ENCODE measurements around the gene ATP5MC2. TPM values are rescaled to one million over a fixed set of nuclear protein-coding genes. Genes with fewer than 3 reads are reported as not detected.
"Not testable (repeated sequence)": the region's sequence is repeated elsewhere in the genome, so short reads cannot be mapped to it uniquely, and the experiment has no call there.

ATP5MC2 gene
- polyA plus RNA-seq, 2 of the 4 experiments (the other 2 are of a cell fraction) = 402 to 540 TPM

DNA sequence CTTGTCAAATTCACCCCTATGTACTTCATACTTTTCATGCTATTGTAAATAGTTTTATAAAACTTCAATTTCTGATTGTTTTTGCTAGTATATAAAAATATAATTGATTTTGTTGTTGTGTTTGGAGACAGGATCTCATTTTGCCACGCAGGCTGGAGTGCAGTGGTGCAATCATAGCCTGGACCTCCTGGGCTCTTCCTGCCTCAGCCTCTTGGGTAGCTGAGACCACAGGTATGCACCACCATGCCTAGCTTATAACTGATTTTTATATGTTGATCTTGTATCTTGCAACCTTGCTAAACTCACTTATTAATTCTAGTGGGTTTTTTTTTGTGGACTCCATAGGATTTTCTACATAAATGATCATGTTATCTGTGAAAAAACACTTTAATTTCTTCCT is 23.5 kb downstream of the ATP5MC2 start:
- Histone ChIP-seq H3K4me2 (no peak overlapping the region), H3K4me3 (no peak overlapping the region), H3K9me3 (no peaks in the 10 kb centered on the region), H3K27ac (no peak overlapping the region), H3K4me1 (peaks cover 3% of the 10 kb centered on the region; the same call in 1 of the 3 replicates)
- ATAC-seq (no peak; a peak in 1 of 6 replicates), FAIRE-seq (no peak), DNase-seq (ENCODE audit: low read depth in 1 of 2, low spot score in 1 of 2) (no peak)
- ChIA-PET POLR2A (no interaction called here), CTCF (interaction anchor here (2.9 kb wide), 1 partner anchor 24 kb away, joined by 15 read pairs; the partner anchor contains the start of gene ATP5MC2)
- no peak for TF ChIP-seq CEBPB (IDR thresholded peaks at IDR 0.05)
- no peak for TF ChIP-seq TP53 (CRISPR knock-in tag; IDR thresholded peaks at IDR 0.05)
- no peak for TF ChIP-seq GATA3 (IDR thresholded peaks at IDR 0.05; ENCODE audit: borderline replicate concordance)
- no peak for TF ChIP-seq E2F6 (IDR thresholded peaks at IDR 0.05; ENCODE audit: borderline replicate concordance, low read depth)
- no peak for TF ChIP-seq NFE2L2 (conservative IDR thresholded peaks at IDR 0.05; ENCODE audit: low read length)
- no peak for TF ChIP-seq RNF2 (IDR thresholded peaks at IDR 0.05; ENCODE audit: borderline replicate concordance, low read depth)
- no peak for TF ChIP-seq HES2 (IDR thresholded peaks at IDR 0.05)
- TF ChIP-seq, protein P1, sequence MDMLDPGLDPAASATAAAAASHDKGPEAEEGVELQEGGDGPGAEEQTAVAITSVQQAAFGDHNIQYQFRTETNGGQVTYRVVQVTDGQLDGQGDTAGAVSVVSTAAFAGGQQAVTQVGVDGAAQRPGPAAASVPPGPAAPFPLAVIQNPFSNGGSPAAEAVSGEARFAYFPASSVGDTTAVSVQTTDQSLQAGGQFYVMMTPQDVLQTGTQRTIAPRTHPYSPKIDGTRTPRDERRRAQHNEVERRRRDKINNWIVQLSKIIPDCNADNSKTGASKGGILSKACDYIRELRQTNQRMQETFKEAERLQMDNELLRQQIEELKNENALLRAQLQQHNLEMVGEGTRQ (IDR thresholded peaks at IDR 0.05) = no peak
- no peak for TF ChIP-seq FOXS1 (CRISPR knock-in tag; IDR thresholded peaks at IDR 0.05)
- no peak for TF ChIP-seq NPAS2 (CRISPR knock-in tag; IDR thresholded peaks at IDR 0.05; ENCODE audit: borderline replicate concordance)
- no peak for TF ChIP-seq CHD2 (IDR thresholded peaks at IDR 0.05; ENCODE audit: low read length, partially characterized antibody)
- no peak for TF ChIP-seq EP300 (IDR thresholded peaks at IDR 0.05)
- TF ChIP-seq, protein P2, sequence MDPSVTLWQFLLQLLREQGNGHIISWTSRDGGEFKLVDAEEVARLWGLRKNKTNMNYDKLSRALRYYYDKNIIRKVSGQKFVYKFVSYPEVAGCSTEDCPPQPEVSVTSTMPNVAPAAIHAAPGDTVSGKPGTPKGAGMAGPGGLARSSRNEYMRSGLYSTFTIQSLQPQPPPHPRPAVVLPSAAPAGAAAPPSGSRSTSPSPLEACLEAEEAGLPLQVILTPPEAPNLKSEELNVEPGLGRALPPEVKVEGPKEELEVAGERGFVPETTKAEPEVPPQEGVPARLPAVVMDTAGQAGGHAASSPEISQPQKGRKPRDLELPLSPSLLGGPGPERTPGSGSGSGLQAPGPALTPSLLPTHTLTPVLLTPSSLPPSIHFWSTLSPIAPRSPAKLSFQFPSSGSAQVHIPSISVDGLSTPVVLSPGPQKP (IDR thresholded peaks at IDR 0.05; ENCODE audit: low read depth, low read length) = no peak
- no peak for TF ChIP-seq ATOH8 (CRISPR knock-in tag; IDR thresholded peaks at IDR 0.05; ENCODE audit: low read depth)
- TF ChIP-seq TFCP2L1 (CRISPR knock-in tag; IDR thresholded peaks at IDR 0.05) = no peak
- TF ChIP-seq PHF8 (IDR thresholded peaks at IDR 0.05; ENCODE audit: borderline replicate concordance, low read depth) = no peak
- TF ChIP-seq KDM1A (IDR thresholded peaks at IDR 0.05; ENCODE audit: low read depth) = no peak
- no peak for TF ChIP-seq FOSB (CRISPR knock-in tag; IDR thresholded peaks at IDR 0.05)
- TF ChIP-seq ZSCAN20 (CRISPR knock-in tag; IDR thresholded peaks at IDR 0.05) = no peak
- no peak for TF ChIP-seq HEYL (CRISPR knock-in tag; IDR thresholded peaks at IDR 0.05)
- 81% methylated on average over 1 of the region's 1 CpG for WGBS (ENCODE audit: missing lambda C conversion rate)

- no peak for ATAC-seq
- 60% methylated on average over 1 of the region's 1 CpG for WGBS (ENCODE audit: missing lambda C conversion rate)
Observed at GRCh38 chr12:53651737-53652136, 24.1 kb downstream of the ATP5MC2 start.

GRCh38 chr12:53646300-53646699 is 29.6 kb downstream of the ATP5MC2 start:
- WGBS (ENCODE audit: missing lambda C conversion rate) = 47% methylated on average over 2 of the region's 4 CpGs
- ATAC-seq; DNase-seq (ENCODE audit: low read depth in 1 of 2, low spot score in 1 of 2); FAIRE-seq; POLR2A ChIA-PET; H3K4me3 ChIP-seq; H3K4me2 ChIP-seq; H3K9me3 ChIP-seq; H3K4me1 ChIP-seq; H3K27ac ChIP-seq: not testable (repeated sequence)
- CTCF ChIA-PET = interaction anchor here (1.0 to 1.1 kb wide), 2 partner anchors 13 to 103 kb away, joined by 3 to 6 read pairs; no protein-coding TSS in a partner anchor

More at GRCh38 chr12:53651737-53652136, 24.1 kb downstream of the ATP5MC2 start:
- Histone ChIP-seq H3K27ac (no peak overlapping the region), H3K4me1 (no peaks in the 10 kb centered on the region), H3K4me3 (no peak overlapping the region), H3K4me2 (no peak overlapping the region), H3K9me3 (no peaks in the 10 kb centered on the region)
- DNase-seq (ENCODE audit: low read depth in 1 of 2, low spot score in 1 of 2) = no peak
- FAIRE-seq = no peak
- CTCF ChIA-PET = interaction anchor here (1.0 to 2.9 kb wide), 3 partner anchors 18 to 108 kb away, joined by 3 to 15 read pairs (median 4); partner anchors contain the start of gene ATP5MC2
- POLR2A ChIA-PET = interaction anchor here (1.0 kb wide), 1 partner anchor 151 kb away, joined by 4 read pairs; the partner anchor contains the start of gene TARBP2
- TF ChIP-seq PBX3 (IDR thresholded peaks at IDR 0.05) (no peak), MAFK (IDR thresholded peaks at IDR 0.05; ENCODE audit: partially characterized antibody) (no peak)

Data from A549 (cell line).